DMS79 (cell line): ENCODE results near the gene ARSJ.
"Not testable (repeated sequence)": the region's sequence is repeated elsewhere in the genome, so short reads cannot be mapped to it uniquely, and the experiment has no call there.

Experiments used
- DNase-seq: peaks from one replicate; lab custom pipeline; 2025; lab: John Stamatoyannopoulos, UW

ARSJ gene

GRCh38 chr4:113958766-113959538 lies 20.5 kb downstream of the ARSJ start:
- DNase-seq: no peak

- no peak for DNase-seq
Measured at GRCh38 chr4:113957956-113958355, 21.5 kb downstream of the ARSJ start.

GRCh38 chr4:113955948-113956347 lies 23.5 kb downstream of the ARSJ start:
- no peak for DNase-seq

- no peak for DNase-seq
Measured at GRCh38 chr4:113955411-113955810, 24.0 kb downstream of the ARSJ start.

GRCh38 chr4:113953888-113954287 lies 25.6 kb downstream of the ARSJ start:
- DNase-seq: no peak

- no peak for DNase-seq
Measured at GRCh38 chr4:113952452-113953029, 26.9 kb downstream of the ARSJ start.

- DNase-seq: no peak
Measured at GRCh38 chr4:113951263-113951662, 28.2 kb downstream of the ARSJ start.

- no peak for DNase-seq
Measured at GRCh38 chr4:113950207-113950606, 29.2 kb downstream of the ARSJ start.

GRCh38 chr4:113947484-113947883 lies 32.0 kb downstream of the ARSJ start:
- DNase-seq: no peak

- DNase-seq: no peak
Measured at GRCh38 chr4:113945906-113946305, 33.5 kb downstream of the ARSJ start.

- DNase-seq: no peak
Measured at GRCh38 chr4:113943863-113944262, 35.6 kb downstream of the ARSJ start.

GRCh38 chr4:113943085-113943484 lies 36.4 kb downstream of the ARSJ start:
- no peak for DNase-seq

- no peak for DNase-seq
Measured at GRCh38 chr4:113941836-113942235, 37.6 kb downstream of the ARSJ start.

GRCh38 chr4:113940103-113940502 lies 39.3 kb downstream of the ARSJ start:
- not testable (repeated sequence) for DNase-seq

- no peak for DNase-seq
Measured at GRCh38 chr4:113935190-113935589, 44.3 kb downstream of the ARSJ start.

- DNase-seq: not testable (repeated sequence)
Measured at GRCh38 chr4:113924706-113925105, 54.7 kb downstream of the ARSJ start.

- no peak for DNase-seq
Measured at GRCh38 chr4:113921089-113921794, 58.2 kb downstream of the ARSJ start.

GRCh38 chr4:113919611-113920010 lies 59.8 kb downstream of the ARSJ start:
- no peak for DNase-seq

GRCh38 chr4:113919145-113919544 lies 60.3 kb downstream of the ARSJ start:
- no peak for DNase-seq

GRCh38 chr4:113908829-113909228 lies 70.6 kb downstream of the ARSJ start:
- no peak for DNase-seq

- no peak for DNase-seq
Measured at GRCh38 chr4:113907559-113907958, 71.9 kb downstream of the ARSJ start.

GRCh38 chr4:113905301-113905700 lies 74.1 kb downstream of the ARSJ start:
- no peak for DNase-seq

- DNase-seq: no peak
Measured at GRCh38 chr4:113904877-113905276, 74.6 kb downstream of the ARSJ start.
